Astrocyte of the cerebellum (primary cell): Measurements from ENCODE around the gene SIRT7.
"Not testable (repeated sequence)": the region's sequence is repeated elsewhere in the genome, so short reads cannot be mapped to it uniquely, and the experiment has no call there.

Source experiments
- DNase-seq: peaks from one replicate; pipeline ENCODE4 v3.0.0-alpha.2; 2011; ENCODE audit warnings: low read depth
- H3K4me3 ChIP-seq: 2 replicates; pipeline ENCODE4 v1.5.1; 2011; ENCODE audit warnings: mild to moderate bottlenecking, low read depth, low read length, moderate library complexity
- CTCF ChIP-seq: IDR thresholded peaks from 2 replicates; pipeline ENCODE4 v1.5.1; 2012; ENCODE audit warnings: low read length, low read depth, moderate library complexity, mild to moderate bottlenecking; ENCODE audit errors: missing control alignments
- in situ Hi-C: cut with HindIII; loops from 2 replicates; pipeline ENCODE4 v1.10.0; 2017; ENCODE audit warnings: low sequenced_read_pairs

The SIRT7 gene

GRCh38 chr17:81921996-81922565 is 4.1 kb upstream of the SIRT7 start:
- no peak for TF ChIP-seq CTCF
- in situ Hi-C loops = no loop called here
- H3K4me3 ChIP-seq = no peak overlapping the region

GRCh38 chr17:81921537-81921862 is 3.5 kb upstream of the SIRT7 start:
- H3K4me3 ChIP-seq = no peak overlapping the region
- TF ChIP-seq CTCF = no peak
- in situ Hi-C loops = no loop called here
- no peak for DNase-seq

More at GRCh38 chr17:81921996-81922565, 4.1 kb upstream of the SIRT7 start:
- no peak for DNase-seq

GRCh38 chr17:81920612-81921536 is 2.9 kb upstream of the SIRT7 start:
- H3K4me3 ChIP-seq = no peak overlapping the region
- no peak for TF ChIP-seq CTCF
- no peak for DNase-seq
- in situ Hi-C loops = no loop called here

- no peak overlapping the region for H3K4me3 ChIP-seq
- DNase-seq = no peak
- no peak for TF ChIP-seq CTCF
- in situ Hi-C loops = no loop called here
Observed at GRCh38 chr17:81918832-81919545, 1.0 kb upstream of the SIRT7 start.

GRCh38 chr17:81918333-81918669 is 325 bp upstream of the SIRT7 start:
- DNase-seq, in situ Hi-C loops: not testable (repeated sequence)
- peak; percentile 5 for TF ChIP-seq CTCF
- H3K4me3 ChIP-seq = peak overlapping the region; percentile 60

- no peak for TF ChIP-seq CTCF
- in situ Hi-C loops = no loop called here
- peak overlapping the region; percentile 60 for H3K4me3 ChIP-seq
- DNase-seq = no peak
Observed at GRCh38 chr17:81916234-81917001, 1.6 kb downstream of the SIRT7 start.
